NCI-H69 (cell line): ENCODE results near the gene GEN1.
A peak's percentile ranks its signal among the peaks of the same experiment; 100 is the strongest.

Experiments used
- DNase-seq: peaks from one replicate; lab custom pipeline; 2025; lab: John Stamatoyannopoulos, UW

The GEN1 gene

DNA sequence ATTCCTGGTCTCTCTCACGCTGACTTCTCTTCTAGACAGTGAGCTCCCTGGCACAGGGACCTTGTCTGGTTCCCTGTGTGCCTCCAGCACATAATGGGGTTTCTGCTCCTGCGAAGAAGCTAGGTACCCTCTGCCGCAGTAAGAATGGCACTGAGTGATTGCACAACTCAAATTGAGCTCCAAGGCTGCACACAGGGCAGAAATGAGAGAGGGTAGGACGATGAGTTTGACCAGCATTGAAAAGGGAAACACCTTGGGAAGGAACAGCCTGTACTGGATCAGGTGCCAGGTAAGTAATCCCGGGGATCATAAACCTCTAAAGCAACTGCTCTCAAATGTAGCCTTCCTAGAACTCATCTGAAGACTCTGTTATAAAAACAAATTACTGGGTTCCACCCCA is 41.4 kb downstream of the GEN1 start:
- no peak for DNase-seq

- DNase-seq: peak; percentile 17
Measured at GRCh38 chr2:17798338-17798737, 44.4 kb downstream of the GEN1 start.

DNA sequence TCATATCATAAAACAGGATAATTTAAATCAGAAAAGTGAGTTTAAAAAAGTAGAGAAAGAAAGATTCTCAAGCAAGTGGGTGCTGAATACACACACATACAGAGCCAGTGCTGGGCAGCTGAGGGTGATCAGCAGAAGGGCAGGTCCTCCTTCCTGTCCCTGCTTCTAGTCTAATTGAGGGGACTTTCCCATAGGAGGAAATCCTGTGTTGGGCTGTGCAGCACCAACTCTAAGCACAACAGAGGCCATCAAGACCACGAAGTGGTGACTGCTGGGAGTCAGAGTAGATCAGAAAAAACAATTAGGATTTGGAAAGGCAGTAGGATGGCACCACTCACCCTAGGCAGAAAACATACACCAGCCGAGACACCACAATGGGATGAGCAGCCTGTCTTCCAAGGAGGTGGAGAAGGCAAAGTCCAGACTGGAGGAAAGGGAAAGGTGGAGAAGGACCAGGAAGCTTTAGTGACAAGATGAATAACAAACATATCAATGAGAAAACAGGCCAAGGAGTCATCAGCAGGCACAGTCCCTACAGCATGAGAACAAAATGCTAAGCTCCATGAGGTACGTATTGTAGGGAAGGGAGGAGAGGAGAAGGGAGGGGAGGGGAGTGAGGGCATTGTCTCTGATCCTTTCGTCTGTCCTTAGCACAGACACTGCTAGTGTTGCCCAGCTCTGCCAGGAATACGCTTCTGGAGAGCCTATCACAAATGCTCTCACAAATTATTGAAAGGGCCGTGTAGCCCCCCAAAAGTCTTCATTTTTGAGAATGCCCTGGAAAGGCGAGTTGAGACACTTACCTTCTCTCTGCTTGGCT is 45.6 kb downstream of the GEN1 start:
- no peak for DNase-seq

- DNase-seq: peak; percentile 8
Measured at GRCh38 chr2:17800219-17800618, 46.3 kb downstream of the GEN1 start.

GRCh38 chr2:17800693-17801458 is 46.9 kb downstream of the GEN1 start:
- DNase-seq: peak; percentile 21

- DNase-seq: no peak
Measured at GRCh38 chr2:17803497-17803896, 49.6 kb downstream of the GEN1 start.

GRCh38 chr2:17804358-17804757 is 50.4 kb downstream of the GEN1 start:
- DNase-seq: no peak

DNA sequence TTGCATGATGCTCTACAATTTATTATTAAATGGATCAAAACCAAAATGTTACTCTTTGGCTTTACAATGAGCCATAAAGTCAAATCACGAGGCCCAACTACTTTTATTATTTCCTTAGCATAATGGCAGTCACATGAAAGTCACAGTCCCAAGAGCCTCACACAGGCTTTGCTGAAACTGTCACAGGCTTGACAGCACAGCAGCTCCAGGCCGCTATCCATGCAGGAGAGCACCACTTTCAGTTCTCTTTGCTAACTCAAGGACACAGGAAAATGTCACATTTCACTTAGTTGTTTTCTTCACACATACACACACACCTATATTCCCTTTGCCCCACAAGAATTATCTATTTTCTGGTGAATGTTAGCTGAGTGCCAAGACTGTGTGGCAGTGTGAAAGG is 51.2 kb downstream of the GEN1 start:
- DNase-seq: no peak

DNA sequence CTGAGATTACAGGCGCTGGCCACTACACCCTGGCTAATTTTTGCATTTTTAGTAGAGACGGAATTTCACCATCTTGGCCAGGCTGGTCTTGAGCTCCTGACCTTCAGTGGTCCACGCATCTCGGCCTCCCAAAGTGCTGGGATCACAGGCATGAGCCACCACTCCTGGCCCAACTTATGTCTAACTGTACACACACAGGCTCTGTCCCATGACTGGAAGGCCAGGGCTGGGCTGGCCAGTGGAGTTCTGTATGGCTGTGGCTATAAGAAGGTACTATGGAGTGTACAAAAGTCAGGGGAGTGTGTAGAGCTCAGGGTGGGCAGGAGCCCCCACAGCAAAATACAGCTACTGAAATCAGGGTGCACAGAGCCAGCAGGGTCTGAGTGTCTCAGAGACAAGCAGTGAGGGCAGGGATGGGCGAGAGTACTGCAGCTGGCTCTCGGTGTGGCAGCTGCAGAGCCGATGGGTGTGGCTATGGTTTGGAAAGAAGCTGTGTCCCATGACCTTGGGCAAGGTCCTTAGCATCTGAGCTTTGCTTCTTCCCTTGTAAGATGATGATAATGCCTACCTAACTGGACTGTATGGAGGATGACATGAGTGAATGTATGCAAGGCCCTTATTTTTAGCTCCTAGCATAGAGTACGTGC is 51.9 kb downstream of the GEN1 start:
- no peak for DNase-seq

DNA sequence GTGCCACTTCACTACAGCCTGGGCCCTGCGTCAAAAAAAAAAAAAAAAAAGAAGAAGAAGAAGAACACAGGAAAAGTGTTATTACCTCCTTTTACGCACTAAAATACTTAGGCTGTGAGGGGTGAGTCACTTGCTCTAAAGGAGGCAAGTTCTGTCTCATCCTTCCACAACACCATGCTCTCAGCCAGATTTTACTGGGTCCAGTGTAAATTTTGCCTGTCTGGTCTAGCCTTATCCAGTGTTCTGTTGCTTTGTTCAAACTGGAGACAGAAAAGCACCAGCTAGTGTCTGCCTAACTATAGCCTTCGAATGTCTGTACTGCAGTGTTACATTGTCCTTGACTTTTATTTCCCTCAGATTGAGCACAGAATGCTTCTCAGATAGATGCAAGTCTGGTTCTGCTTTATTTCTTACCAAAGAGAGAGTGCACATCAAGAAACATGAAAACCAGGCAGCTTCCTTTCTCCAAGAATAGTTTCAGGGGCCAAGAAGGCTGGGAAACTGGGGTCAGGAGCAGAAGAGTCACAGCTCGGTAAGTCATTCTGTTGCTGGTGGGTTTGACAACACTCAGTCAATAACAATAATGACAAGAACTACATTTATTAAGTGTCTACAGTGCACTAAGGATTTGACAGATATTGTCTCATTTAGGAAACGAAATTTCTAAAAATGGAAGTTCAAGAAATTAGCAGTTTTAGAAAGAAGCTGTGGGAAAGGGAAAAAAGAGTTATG is 59.2 kb downstream of the GEN1 start:
- DNase-seq: no peak

- DNase-seq: peak; percentile 19
Measured at GRCh38 chr2:17813742-17814473, 60.0 kb downstream of the GEN1 start.

DNA sequence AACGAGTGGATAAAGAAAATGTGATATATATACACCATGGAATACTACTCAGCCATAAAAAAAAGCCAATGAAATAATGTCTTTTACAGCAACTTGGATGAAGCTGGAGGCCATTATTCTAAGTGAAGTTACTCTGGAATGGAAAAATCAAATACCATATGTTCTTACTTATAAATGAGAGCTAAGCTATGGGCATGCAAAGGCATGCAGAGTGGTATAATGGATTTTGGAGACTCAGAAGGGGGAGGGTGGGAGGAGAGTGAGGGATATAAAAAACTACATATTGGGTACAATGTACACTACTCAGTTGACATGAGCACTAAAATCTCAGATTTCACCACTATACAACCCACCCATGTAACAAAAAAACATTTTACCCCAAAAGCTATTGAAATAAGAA is 60.7 kb downstream of the GEN1 start:
- no peak for DNase-seq

DNA sequence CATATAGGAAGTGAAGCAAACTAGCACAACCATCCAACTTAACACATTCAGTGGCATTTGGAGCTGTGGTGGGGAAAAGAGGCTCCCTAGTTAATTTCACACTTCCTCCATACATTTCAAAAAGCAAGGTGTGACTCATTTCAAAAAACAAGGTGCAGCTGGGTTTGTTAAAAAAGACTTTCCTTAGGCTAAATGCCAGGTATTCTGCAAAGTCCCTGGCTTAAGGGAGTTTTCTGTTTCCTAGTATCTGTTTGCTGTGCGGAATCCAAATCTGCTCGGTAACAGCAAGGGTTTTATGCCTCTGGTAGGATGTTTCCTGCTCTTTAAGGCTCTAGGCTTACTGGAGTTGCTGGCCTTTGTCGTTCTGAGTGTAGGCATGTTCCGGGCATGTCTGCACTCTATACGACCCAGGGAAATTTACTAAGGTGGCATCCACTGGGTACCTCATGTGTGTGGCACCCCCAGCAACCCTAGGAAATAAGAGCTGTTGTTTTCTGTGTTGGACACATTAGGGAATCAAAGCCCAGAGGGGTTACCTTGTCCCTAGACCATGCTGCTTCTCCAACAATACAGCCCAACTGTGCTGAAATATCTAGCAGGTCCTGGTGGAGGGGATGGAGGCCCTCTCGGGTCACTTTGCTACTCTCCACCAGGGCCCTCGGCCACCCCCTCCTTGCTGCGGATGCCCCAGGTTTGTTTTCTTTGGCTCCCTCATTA is 61.7 kb downstream of the GEN1 start:
- DNase-seq: no peak

- DNase-seq: no peak
Measured at GRCh38 chr2:17816396-17817245, 62.7 kb downstream of the GEN1 start, which contains the start of gene MSGN1. Gene MSGN1, plus strand, starts transcription at chr2:17816460. Its CDS starts 59 bp downstream, at chr2:17816519.

DNA sequence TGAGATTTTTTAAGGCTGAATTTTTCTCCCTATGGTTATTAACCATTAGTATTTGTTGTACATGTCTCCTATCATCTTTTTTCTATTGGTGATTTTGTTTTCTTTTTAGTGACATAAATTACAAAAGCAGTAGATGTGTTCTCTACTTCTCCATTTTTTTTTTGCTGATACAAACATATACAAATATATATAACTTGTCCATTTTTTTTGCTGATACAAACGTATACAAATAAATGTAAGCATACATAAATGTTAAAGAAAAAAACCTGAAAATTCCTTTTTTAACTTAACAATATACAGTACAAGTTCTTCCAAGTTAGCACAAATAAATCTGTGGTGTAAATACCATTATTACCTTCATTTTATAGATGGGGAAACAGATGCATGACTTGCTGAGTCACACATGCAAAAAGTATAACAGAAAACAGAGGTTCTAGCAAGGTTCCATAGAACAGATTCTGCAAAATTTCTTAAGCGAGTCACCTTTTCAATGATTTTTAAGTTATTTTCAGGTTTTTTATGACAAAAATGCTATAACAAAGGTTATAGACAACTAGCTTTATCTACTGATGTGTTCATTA is 64.4 kb downstream of the GEN1 start:
- no peak for DNase-seq

GRCh38 chr2:17821080-17821479 is 67.1 kb downstream of the GEN1 start:
- no peak for DNase-seq

GRCh38 chr2:17821535-17822444 is 67.9 kb downstream of the GEN1 start:
- DNase-seq: no peak

GRCh38 chr2:17822445-17823117 is 68.6 kb downstream of the GEN1 start:
- DNase-seq: no peak
